HCT116 (cell line): Measurements from ENCODE around the gene PRRT4.
A peak's percentile ranks its signal among the peaks of the same experiment; 100 is the strongest.

Experiments used
- EZH2 ChIP-seq: fragments of 200-600 bp; sonication (generic); IDR thresholded peaks from 2 replicates; pipeline ENCODE4 v1.6.1; 2017; ENCODE audit warnings: antibody characterized with exemption, mixed run types
- FOSL1 ChIP-seq: IDR thresholded peaks from 2 replicates; pipeline ENCODE4 v1.6.1; 2012; ENCODE audit warnings: low read depth
- JUND ChIP-seq: IDR thresholded peaks from 2 replicates; pipeline ENCODE4 v1.6.1; 2012
- POLR2A ChIP-seq: IDR thresholded peaks from 2 replicates; pipeline ENCODE4 v1.7.0; 2011; ENCODE audit warnings: borderline replicate concordance; ENCODE audit not compliant: insufficient read depth, insufficient read length; ENCODE audit errors: extremely low read depth
- POLR2AphosphoS5 ChIP-seq: IDR thresholded peaks from 2 replicates; pipeline ENCODE4 v1.6.1; 2011; ENCODE audit warnings: mild to moderate bottlenecking, low read depth, low read length, moderate library complexity
- RAD21 ChIP-seq: IDR thresholded peaks from 2 replicates; pipeline ENCODE4 v1.6.1; 2012; ENCODE audit warnings: low read depth, mild to moderate bottlenecking
- SIN3A ChIP-seq: IDR thresholded peaks from 2 replicates; pipeline ENCODE4 v1.6.1; 2012; ENCODE audit warnings: low read depth
- TCF7L2 ChIP-seq: IDR thresholded peaks from 2 replicates; pipeline ENCODE4 v1.7.0; 2011; ENCODE audit warnings: borderline replicate concordance, inconsistent platforms; ENCODE audit not compliant: insufficient read depth, insufficient read length; ENCODE audit errors: extremely low read depth
- YY1 ChIP-seq: IDR thresholded peaks from 2 replicates; pipeline ENCODE4 v1.6.1; 2011; ENCODE audit warnings: low read length, low read depth, moderate library complexity, mild to moderate bottlenecking; ENCODE audit not compliant: insufficient replicate concordance; ENCODE audit errors: extremely low read depth
- ZNF274 ChIP-seq: fragments of 200-500 bp; sonication (Bioruptor generic); IDR thresholded peaks from 2 replicates; pipeline ENCODE4 v1.6.1; 2014; ENCODE audit warnings: mild to moderate bottlenecking, low read depth, low read length, inconsistent platforms
- TF ChIP-seq, protein P1 (sequence below), 3 experiments: fragments of 200-600 bp in 1 of 3; sonication (generic) in 1 of 3; IDR thresholded peaks in 2 of 3; conservative IDR thresholded peaks in 1 of 3; 2 replicates each; pipeline ENCODE4 v1.5.1; 2012 to 2017; ENCODE audit warnings: low read depth in 2 of 3, low read length in 2 of 3, antibody characterized with exemption in 1 of 3, borderline replicate concordance in 1 of 3, control low read depth in 1 of 3, mild to moderate bottlenecking in 1 of 3, mixed read lengths in 1 of 3, mixed run types in 1 of 3, moderate library complexity in 1 of 3; ENCODE audit not compliant: insufficient read depth in 1 of 3
- TF ChIP-seq, protein P2 (sequence below): IDR thresholded peaks from 2 replicates; pipeline ENCODE4 v1.6.1; 2012; ENCODE audit warnings: low read depth

DNA sequence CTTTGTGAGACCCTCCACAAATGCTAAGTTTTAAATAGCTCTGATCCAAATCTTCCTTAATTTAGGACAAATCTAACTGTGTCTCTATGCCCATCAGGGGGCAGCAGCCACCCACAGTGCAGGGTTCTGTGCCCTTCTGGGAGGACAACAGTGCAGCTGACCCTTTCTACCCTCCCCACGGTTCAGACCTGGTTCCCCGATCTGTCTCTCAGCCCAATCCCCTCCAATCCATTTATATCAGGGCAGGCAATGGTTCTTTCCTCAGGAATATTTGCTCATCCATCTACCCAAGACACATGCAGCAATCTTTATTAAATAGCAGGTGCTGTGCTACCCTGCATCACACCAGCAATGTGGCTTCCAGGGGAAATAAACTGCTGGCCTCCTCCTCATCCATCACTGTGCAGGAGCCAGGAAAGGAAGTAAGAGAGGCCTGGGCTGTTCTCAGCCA, 13.8 kb downstream of the PRRT4 start:
- TF ChIP-seq, protein P1, sequence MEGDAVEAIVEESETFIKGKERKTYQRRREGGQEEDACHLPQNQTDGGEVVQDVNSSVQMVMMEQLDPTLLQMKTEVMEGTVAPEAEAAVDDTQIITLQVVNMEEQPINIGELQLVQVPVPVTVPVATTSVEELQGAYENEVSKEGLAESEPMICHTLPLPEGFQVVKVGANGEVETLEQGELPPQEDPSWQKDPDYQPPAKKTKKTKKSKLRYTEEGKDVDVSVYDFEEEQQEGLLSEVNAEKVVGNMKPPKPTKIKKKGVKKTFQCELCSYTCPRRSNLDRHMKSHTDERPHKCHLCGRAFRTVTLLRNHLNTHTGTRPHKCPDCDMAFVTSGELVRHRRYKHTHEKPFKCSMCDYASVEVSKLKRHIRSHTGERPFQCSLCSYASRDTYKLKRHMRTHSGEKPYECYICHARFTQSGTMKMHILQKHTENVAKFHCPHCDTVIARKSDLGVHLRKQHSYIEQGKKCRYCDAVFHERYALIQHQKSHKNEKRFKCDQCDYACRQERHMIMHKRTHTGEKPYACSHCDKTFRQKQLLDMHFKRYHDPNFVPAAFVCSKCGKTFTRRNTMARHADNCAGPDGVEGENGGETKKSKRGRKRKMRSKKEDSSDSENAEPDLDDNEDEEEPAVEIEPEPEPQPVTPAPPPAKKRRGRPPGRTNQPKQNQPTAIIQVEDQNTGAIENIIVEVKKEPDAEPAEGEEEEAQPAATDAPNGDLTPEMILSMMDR (IDR thresholded peaks at IDR 0.05 in 2 of 3, conservative IDR thresholded peaks at IDR 0.05 in 1 of 3; ENCODE audit: borderline replicate concordance in 1 of 3, insufficient read depth in 1 of 3, low read depth in 2 of 3, low read length in 2 of 3): peak; percentile 76 to 83 (median 78)
- TF ChIP-seq SIN3A (no peak), RAD21 (peak; percentile 91), YY1 (no peak), POLR2A (no peak), POLR2AphosphoS5 (no peak), JUND (no peak), FOSL1 (no peak), TCF7L2 (no peak), EZH2 (no peak), ZNF274 (no peak)
- TF ChIP-seq, protein P2, sequence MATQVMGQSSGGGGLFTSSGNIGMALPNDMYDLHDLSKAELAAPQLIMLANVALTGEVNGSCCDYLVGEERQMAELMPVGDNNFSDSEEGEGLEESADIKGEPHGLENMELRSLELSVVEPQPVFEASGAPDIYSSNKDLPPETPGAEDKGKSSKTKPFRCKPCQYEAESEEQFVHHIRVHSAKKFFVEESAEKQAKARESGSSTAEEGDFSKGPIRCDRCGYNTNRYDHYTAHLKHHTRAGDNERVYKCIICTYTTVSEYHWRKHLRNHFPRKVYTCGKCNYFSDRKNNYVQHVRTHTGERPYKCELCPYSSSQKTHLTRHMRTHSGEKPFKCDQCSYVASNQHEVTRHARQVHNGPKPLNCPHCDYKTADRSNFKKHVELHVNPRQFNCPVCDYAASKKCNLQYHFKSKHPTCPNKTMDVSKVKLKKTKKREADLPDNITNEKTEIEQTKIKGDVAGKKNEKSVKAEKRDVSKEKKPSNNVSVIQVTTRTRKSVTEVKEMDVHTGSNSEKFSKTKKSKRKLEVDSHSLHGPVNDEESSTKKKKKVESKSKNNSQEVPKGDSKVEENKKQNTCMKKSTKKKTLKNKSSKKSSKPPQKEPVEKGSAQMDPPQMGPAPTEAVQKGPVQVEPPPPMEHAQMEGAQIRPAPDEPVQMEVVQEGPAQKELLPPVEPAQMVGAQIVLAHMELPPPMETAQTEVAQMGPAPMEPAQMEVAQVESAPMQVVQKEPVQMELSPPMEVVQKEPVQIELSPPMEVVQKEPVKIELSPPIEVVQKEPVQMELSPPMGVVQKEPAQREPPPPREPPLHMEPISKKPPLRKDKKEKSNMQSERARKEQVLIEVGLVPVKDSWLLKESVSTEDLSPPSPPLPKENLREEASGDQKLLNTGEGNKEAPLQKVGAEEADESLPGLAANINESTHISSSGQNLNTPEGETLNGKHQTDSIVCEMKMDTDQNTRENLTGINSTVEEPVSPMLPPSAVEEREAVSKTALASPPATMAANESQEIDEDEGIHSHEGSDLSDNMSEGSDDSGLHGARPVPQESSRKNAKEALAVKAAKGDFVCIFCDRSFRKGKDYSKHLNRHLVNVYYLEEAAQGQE: no peak
